Aorta (tissue), 5 donors: ENCODE results near the gene COL6A3. TPM values are rescaled to one million over a fixed set of nuclear protein-coding genes. Genes with fewer than 3 reads are reported as not detected.

Experiments
- ATAC-seq: fragments of 200-7000 bp; cut with Tn5 transposase; one replicate; pipeline ENCODE4 v1.9.1; 2022; ENCODE audit warnings: moderate library complexity; ENCODE audit not compliant: low FRiP score
- DNase-seq, 2 donors: peaks; one replicate each; pipeline ENCODE4 v3.0.0-alpha.2; 2020
- H3K27ac ChIP-seq, 2 donors: one replicate each; pipeline ENCODE4 v1.5.1; 2013; ENCODE audit warnings: low read length in 2 of 2, mild to moderate bottlenecking in 2 of 2, moderate library complexity in 2 of 2, control low read depth in 1 of 2, inconsistent platforms in 1 of 2, low read depth in 1 of 2
- H3K27me3 ChIP-seq, 2 donors: one replicate each; pipeline ENCODE4 v1.6.1; 2013; ENCODE audit warnings: control low read depth in 1 of 2, low read length in 1 of 2, mild to moderate bottlenecking in 1 of 2, moderate library complexity in 1 of 2; ENCODE audit not compliant: insufficient read depth in 2 of 2, control insufficient read depth in 1 of 2
- H3K36me3 ChIP-seq, 2 donors: one replicate each; pipeline ENCODE4 v1.6.1; 2013; ENCODE audit warnings: control low read depth in 1 of 2, low read length in 1 of 2, mild to moderate bottlenecking in 1 of 2; ENCODE audit not compliant: insufficient read depth in 2 of 2, control insufficient read depth in 1 of 2
- H3K4me1 ChIP-seq, 2 donors: one replicate each; pipeline ENCODE4 v1.6.1; 2013; ENCODE audit warnings: low read length in 2 of 2, control low read depth in 1 of 2, mild to moderate bottlenecking in 1 of 2, moderate library complexity in 1 of 2; ENCODE audit not compliant: insufficient read depth in 2 of 2, control insufficient read depth in 1 of 2
- H3K4me3 ChIP-seq, 2 donors: one replicate each; pipeline ENCODE4 v1.5.1; 2013; ENCODE audit warnings: low read length in 2 of 2, control low read depth in 1 of 2, mild to moderate bottlenecking in 1 of 2
- H3K9me3 ChIP-seq: one replicate; pipeline ENCODE4 v1.6.1; 2013; ENCODE audit warnings: mild to moderate bottlenecking, low read length; ENCODE audit not compliant: control insufficient read depth
- WGBS, 2 donors: extraction: QIAGEN DNeasy Blood & Tissue Kit; methylation state at CpG; one replicate each; pipeline ENCODE4 v1.1.7; 2013; 5-methylcytosine and 5-hydroxymethylcytosine counted together
- intact Hi-C, 2 donors: fragments of 100-400 bp; cut with DNase I; formaldehyde crosslinking; loops; one replicate each; pipeline versions ENCODE4 v1.14.2 to v1.15.0; 2022
- polyA plus RNA-seq, 2 donors: library from polyadenylated mRNA; stranded (reverse); fragments of 200-250 nt; gene quantifications; one replicate each; pipeline ENCODE4 v1.2.3, GENCODE V29; 2013
- total RNA-seq, 2 donors: library from RNA; stranded (reverse); fragmentation: NEBNext Ultra II Directional; extraction: Animal tissue kit (Norgen Biotek cat#: 25700); gene quantifications; one replicate each; pipeline ENCODE4 v1.2.1, GENCODE V29; 2021
- donor health status: healthy with polysubstance abuse.
- donor health status: Bipolar disorder and iron deficiency.
- donor health status: DM: no; HTN: no; CAD: no.
- donor health status: DM: no; HTN: no; CAD: no.
- donor health status: DM: yes; HTN: yes; CAD: no.

Gene COL6A3
- total and polyA plus RNA-seq, 4 donors = 7.3 to 289 (median 122) TPM

DNA sequence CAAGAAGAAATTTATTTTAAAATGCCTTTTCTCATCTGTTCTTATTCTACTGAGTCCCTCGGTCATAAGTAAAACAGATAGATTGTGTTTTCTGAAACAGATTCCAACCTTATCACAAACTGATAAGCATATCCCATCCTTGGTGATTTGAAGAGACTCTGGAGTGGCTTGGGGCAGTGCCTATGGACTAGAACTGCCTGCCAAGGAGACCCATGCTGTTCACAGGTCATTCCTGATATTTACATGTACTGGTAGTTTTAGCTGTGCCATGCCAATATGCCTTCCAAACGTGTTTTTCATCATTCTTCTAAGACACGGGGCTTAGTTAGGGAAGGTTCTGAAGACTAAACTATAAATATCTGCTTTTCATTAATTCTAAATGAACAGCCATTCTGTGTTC, 11.4 kb upstream of the COL6A3 start:
- intact Hi-C loops = no loop called here
- DNase-seq = no peak
- H3K4me3 ChIP-seq = no peak overlapping the region
- H3K27ac ChIP-seq = no peak overlapping the region
- H3K9me3 ChIP-seq = no peaks in the 10 kb centered on the region
- WGBS, 2 donors = 74 to 83% methylated on average over 3 of the region's 3 CpGs
- no peak for ATAC-seq
- H3K27me3 ChIP-seq = no peaks in the 10 kb centered on the region
- no peaks in the 10 kb centered on the region for H3K4me1 ChIP-seq
- no peaks in the 10 kb centered on the region for H3K36me3 ChIP-seq

DNA sequence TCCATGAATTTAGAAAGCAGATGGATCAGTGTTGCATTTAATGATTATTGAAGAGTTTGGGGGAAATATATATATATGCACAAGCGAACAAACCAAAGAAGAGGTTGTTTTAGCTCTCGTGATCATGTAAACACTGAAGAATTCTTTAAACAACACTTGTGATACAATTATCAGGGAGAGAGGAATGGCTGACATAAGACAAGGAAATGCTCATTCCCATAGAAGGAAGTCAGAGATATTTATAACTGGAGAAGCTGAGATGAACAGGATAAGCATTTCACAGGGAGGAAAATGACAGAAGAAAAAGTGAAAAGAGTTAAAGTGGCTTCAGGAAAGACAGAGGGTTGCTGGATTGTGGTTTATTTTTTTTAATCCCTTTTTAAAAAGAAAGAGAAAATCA, 10.6 kb upstream of the COL6A3 start:
- Histone ChIP-seq H3K4me3 (no peak overlapping the region), H3K9me3 (no peaks in the 10 kb centered on the region), H3K27ac (no peak overlapping the region), H3K36me3 (no peaks in the 10 kb centered on the region), H3K27me3 (no peaks in the 10 kb centered on the region), H3K4me1 (no peaks in the 10 kb centered on the region)
- WGBS, 2 donors = 96% methylated on average over 2 of the region's 2 CpGs
- DNase-seq = no peak
- intact Hi-C loops = loop anchor here in 1 of 2 donors (5.0 kb wide), 1 partner anchor 148 kb away; no protein-coding TSS in a partner anchor
- ATAC-seq = no peak

DNA sequence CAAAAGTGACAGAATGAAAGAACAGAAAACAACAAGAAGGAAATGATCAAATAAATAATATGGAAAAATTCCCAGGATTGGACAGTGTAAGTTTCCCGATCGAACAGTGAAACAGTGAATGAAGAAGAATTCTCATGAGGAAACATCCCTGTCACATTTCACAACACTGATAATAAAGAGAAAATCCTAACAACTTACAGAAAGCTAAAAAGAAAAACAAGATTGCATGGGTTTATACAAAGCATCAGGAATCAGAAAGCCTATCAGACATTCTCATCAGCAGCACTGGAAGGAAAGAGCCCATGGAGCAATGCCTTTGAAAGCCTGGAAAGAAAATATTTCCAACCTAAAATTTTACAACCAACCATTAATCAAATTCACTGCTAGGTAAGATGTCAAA, 9.9 kb upstream of the COL6A3 start:
- no peak overlapping the region for H3K4me3 ChIP-seq

DNA sequence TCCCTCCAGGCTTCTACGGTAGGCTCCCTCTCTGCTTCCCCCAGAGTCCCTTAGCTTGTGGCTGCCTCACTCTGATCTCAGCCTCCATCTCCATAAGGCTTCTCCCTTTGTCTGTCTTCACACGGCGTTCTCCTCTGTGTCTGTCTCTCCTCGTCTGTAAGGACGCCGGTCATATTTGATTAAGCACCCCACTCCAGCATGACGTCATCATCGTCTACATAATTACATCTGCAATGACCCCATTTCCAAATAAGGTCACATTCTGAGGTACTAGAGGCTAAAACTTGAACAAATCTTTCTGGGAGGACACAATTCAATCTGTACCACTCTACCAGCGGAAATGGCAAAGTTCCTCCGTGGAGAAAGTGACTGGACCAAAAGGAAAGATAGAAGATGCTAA, 8.3 kb upstream of the COL6A3 start:
- 86% methylated on average over 10 of the region's 10 CpGs for whole genome bisulfite sequencing, 2 donors
- intact Hi-C loops = loop anchor here (2.0 to 5.0 kb wide), 2 partner anchors 52 to 150 kb away; no protein-coding TSS in a partner anchor
- Histone ChIP-seq H3K4me1 (no peaks in the 10 kb centered on the region), H3K27me3 (no peaks in the 10 kb centered on the region), H3K27ac (no peak overlapping the region), H3K4me3 (no peak overlapping the region), H3K9me3 (no peaks in the 10 kb centered on the region), H3K36me3 (no peaks in the 10 kb centered on the region)
- DNase-seq (no peak), ATAC-seq (no peak)

More for the DNA sequence above, 9.9 kb upstream of the COL6A3 start:
- Histone ChIP-seq H3K4me1 (no peaks in the 10 kb centered on the region), H3K9me3 (no peaks in the 10 kb centered on the region), H3K36me3 (no peaks in the 10 kb centered on the region), H3K27me3 (no peaks in the 10 kb centered on the region), H3K27ac (no peak overlapping the region)
- WGBS, 2 donors = 97 to 98% methylated on average over 2 of the region's 2 CpGs
- intact Hi-C loops = loop anchor here (2.0 to 5.0 kb wide), 2 partner anchors 51 to 148 kb away; no protein-coding TSS in a partner anchor
- no peak for DNase-seq
- no peak for ATAC-seq

DNA sequence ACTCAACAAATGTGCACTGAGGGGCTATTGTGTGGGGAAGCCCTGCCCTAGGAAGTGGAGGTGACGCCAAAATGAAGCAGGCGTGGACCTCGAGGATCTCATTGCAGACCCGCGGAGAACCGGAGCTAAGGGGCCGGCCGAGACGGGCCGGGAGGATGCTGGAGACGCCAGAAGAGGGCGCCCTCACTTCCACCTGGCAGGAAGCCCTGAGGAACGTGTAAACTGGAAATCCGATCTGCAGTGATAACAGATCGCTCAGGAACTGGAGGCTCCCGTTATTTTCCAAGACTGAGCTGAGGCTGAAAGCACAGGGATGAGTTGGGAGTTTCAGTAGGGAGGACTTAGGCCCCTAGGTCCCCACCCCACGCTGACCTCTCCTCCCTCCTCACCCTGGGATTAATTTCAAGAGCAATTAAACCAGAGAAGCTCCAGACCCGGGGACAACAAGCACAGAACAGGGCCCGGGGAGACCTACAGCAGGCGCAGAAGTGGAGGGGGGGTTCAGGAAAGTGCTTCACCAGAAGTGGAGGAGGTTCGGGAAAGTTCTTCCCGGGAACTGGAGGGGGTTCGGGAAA, 7.7 kb upstream of the COL6A3 start:
- Histone ChIP-seq H3K27ac (no peak overlapping the region), H3K9me3 (no peaks in the 10 kb centered on the region), H3K36me3 (no peaks in the 10 kb centered on the region), H3K4me1 (no peaks in the 10 kb centered on the region), H3K27me3 (no peaks in the 10 kb centered on the region), H3K4me3 (no peak overlapping the region)
- WGBS, 2 donors = 16 to 20% methylated on average over 23 of the region's 23 CpGs
- DNase-seq = peak; percentile 86 to 95
- ATAC-seq = peak; percentile 91
- intact Hi-C loops = loop anchor here (1.0 to 5.0 kb wide), 3 partner anchors 53 to 151 kb away; no protein-coding TSS in a partner anchor

DNA sequence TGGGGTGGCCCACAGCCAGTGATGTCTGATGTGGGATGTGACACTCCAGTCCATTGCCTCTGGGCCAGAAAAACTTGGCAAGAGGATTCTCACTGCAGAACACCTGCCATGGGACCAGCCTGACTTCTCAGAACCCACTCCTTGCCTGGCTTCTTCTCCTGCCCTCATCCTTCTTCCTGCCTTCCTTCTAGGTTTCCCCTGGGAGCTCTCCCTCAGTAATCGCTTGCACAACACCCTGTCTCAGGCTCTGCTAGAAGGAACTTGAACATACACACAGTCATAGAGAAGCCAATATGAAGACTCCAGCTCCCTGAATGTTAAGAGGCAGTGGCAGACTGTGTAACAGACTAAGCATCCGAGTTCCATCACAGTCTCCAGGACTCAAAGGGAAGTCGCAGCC, 4.3 kb upstream of the COL6A3 start:
- intact Hi-C loops = loop anchor here in 1 of 2 donors (10.0 kb wide), 1 partner anchor 123 kb away; no protein-coding TSS in a partner anchor
- Histone ChIP-seq H3K36me3 (no peaks in the 10 kb centered on the region), H3K27ac (no peak overlapping the region), H3K4me1 (no peaks in the 10 kb centered on the region), H3K4me3 (no peak overlapping the region), H3K9me3 (no peaks in the 10 kb centered on the region), H3K27me3 (no peaks in the 10 kb centered on the region)
- DNase-seq (no peak), ATAC-seq (no peak)
- WGBS, 2 donors = 93 to 97% methylated on average over 3 of the region's 3 CpGs

DNA sequence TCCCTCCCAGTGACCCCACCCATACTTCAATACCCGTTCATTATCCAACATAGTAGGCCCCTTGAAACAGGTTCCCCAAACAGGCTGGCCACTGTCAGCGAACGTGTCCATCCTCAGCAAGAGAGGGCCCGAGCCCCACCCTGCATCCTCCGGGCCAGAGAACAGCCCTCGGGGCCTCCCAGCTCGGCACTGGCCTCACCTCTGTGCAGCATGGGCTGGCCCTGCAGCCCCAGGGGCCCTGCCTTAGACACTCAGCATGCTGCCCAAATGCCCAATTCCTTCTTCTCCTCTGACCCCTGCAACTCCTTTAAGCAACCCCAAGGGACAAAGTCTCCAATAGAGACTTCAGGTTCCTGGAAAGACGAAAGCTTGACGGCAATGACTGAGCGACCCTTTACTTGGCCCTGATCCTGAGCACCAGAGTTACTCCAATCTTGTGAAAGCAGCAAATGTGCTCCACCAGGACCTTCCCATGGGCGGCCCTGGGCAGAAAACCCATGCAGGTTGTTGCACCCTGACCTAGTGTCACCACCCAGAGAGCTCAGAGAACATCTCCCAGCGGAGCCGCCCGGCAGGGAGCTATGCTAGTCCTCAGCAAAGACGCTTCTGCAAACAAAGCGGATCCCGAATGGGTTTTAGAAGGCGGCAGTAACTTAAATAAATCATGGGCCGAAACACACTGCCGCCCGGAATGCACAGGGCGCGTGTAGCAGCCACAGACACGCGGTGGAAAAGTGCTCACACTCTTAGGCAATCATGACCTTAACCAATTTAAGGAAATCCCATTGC, 782 bp downstream of the COL6A3 start:
- no peaks in the 10 kb centered on the region for H3K9me3 ChIP-seq
- H3K4me3 ChIP-seq = peak overlapping the region; percentile 43 to 67
- H3K36me3 ChIP-seq = no peaks in the 10 kb centered on the region
- H3K4me1 ChIP-seq = peaks cover 0 to 8% of the 10 kb centered on the region in 2 donors
- H3K27me3 ChIP-seq = no peaks in the 10 kb centered on the region
- peak in 1 of 2 donors; percentile 74 for DNase-seq
- peak; percentile 47 for ATAC-seq
- 3 to 7% methylated on average over 25 of the region's 25 CpGs for WGBS, 2 donors
- H3K27ac ChIP-seq = peak overlapping the region in 1 of 2 donors; percentile 37
- intact Hi-C loops = loop anchor here (5.0 to 10.0 kb wide), 4 partner anchors 96 to 256 kb away; no protein-coding TSS in a partner anchor

DNA sequence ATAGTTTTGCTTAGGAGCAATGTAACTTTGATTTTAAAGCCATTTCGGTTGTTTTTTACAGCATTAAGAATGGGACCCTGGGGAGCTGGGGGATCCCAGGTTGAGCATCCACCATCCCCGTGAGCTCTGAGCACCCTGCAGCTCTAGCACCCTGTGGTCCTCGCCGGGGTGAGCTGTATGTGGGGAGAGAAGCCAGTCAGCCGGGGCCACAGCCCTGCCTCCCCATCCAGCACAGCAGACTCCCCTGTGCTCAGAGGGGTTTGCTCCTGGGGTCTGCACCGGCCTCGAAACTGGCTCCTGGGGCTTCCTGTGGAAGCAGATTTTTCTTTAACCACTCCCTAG, 1.3 kb downstream of the COL6A3 start:
- Histone ChIP-seq H3K27me3 (no peaks in the 10 kb centered on the region), H3K27ac (peak overlapping the region in 1 of 2 donors; percentile 20), H3K4me1 (peaks cover 0 to 10% of the 10 kb centered on the region in 2 donors), H3K36me3 (no peaks in the 10 kb centered on the region), H3K4me3 (peak overlapping the region; percentile 43 to 67), H3K9me3 (no peaks in the 10 kb centered on the region)
- 7 to 18% methylated on average over 7 of the region's 7 CpGs for WGBS, 2 donors
- ATAC-seq = no peak
- intact Hi-C loops = loop anchor here (5.0 to 10.0 kb wide), 4 partner anchors 95 to 255 kb away; no protein-coding TSS in a partner anchor
- peak in 1 of 2 donors; percentile 69 for DNase-seq
